Activated naive CD4-positive, alpha-beta T cell treated with Interleukin-2 at 50 U/mL for 16 hours (primary cell): ENCODE data around the gene HSP90AB1.

Source experiments
- DNase-seq: peaks from one replicate; pipeline ENCODE4 v3.0.0-alpha.2; 2020

HSP90AB1 gene

DNA sequence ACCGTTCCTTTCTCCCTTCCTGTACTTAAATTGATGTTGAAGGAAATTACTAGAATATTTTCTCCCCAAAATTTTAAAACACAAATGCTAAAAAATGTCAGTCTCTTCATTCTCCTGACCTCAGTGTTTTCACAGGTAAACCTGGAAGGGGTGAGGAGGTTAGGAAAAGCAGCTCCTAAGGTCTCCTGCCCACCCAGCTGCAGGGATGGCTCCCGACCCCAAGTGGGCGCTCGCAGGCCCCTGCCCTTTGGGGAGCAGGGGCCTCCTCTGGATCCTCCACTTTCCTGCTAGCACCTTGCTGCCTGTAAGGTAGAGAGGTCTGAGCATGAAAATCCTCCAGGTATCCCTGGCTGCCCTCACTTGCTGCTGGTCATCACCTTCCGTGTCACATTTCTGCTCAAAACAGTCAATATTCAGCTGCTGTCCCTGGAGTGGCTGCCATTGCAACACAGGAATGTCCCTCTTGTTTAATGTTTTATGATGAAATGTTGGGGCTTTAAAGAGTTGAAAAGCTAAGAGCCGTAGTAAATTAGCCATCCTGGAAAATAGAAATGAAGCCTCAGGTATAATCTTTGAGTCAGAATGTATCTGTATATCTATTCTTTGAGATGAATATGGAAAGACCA is 10.9 kb upstream of the HSP90AB1 start:
- no peak for DNase-seq

- DNase-seq: peak; percentile 68
Observed at GRCh38 chr6:44237021-44237812, 9.7 kb upstream of the HSP90AB1 start.

GRCh38 chr6:44237813-44238433 is 9.0 kb upstream of the HSP90AB1 start:
- DNase-seq: peak; percentile 82

- DNase-seq: no peak
Observed at GRCh38 chr6:44238687-44239350, 8.1 kb upstream of the HSP90AB1 start.

DNA sequence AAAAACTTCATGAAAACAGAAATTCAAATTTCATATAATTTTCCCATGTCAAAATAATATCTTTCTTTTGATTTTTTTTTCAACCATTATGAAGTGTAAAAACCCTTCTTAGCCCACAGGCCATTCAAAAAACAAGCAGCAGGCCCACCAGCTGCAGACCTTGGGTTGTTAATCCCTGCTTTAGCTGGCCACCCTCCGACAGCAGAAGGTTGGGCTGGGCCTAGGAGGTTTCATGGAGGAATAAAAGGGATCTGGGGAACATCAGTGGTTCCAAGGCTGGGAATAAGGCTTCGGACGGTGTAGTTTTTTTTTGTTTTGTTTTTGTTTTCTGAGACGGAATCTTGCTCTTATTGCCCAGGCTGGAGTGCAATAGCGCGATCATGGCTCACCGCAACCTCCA is 3.6 kb upstream of the HSP90AB1 start:
- DNase-seq: no peak

- DNase-seq: no peak
Observed at GRCh38 chr6:44245391-44245911, 1.4 kb upstream of the HSP90AB1 start.

GRCh38 chr6:44245912-44246662 is 814 bp upstream of the HSP90AB1 start:
- DNase-seq: peak; percentile 89

DNA sequence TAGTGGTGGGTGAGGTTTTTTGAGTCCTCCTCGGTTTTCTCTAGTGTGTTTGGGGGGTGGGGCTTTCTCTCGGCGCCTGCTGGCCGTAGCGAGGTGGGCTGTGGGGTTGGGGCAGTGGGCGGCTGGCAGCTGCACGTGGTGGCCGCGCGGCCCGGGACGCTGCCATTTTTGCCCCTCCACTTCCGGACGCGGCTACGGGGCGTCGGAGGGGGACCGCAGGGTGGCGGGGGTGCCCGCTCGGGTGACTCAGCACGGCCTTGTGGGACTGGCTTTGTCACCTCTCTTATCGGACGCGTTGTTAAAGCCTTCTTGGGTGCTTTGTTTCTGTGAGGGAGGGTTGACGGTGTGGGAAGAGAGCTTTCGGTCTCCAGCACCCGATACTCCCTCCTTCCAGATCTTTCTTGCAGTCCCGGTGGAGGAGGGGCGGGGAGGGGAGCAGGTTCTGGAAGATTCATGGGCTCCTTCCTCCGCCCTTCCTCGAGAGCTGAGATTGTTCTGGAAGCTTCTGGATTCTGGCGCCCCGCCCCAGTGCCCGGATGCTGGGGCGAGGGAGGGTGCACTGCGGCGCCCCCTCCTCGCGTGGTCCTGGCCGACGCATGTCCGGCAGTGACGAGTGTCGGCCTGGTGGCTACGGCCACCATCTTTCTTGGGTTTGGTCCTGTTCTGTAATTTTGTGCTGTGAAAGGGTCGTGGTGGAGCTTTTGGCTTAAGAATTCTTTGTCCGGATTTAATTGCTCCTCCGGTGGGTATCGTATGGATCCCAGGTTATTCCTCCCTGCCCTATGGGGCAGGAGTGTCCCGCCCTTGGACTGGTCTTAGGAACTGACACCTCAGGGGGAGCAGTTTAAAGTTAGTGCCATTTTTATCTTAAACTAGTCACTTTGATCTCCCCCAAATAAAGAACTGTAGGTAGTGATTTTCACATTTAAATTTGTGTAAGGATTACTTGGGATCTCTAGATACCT is 719 bp downstream of the HSP90AB1 start:
- peak; percentile 92 for DNase-seq

- no peak for DNase-seq
Observed at GRCh38 chr6:44248579-44248978, 1.7 kb downstream of the HSP90AB1 start.

GRCh38 chr6:44249082-44249748 is 2.3 kb downstream of the HSP90AB1 start:
- DNase-seq: no peak

GRCh38 chr6:44250067-44250717 is 3.3 kb downstream of the HSP90AB1 start:
- DNase-seq: no peak

- DNase-seq: no peak
Observed at GRCh38 chr6:44250718-44251123, 3.8 kb downstream of the HSP90AB1 start.

DNA sequence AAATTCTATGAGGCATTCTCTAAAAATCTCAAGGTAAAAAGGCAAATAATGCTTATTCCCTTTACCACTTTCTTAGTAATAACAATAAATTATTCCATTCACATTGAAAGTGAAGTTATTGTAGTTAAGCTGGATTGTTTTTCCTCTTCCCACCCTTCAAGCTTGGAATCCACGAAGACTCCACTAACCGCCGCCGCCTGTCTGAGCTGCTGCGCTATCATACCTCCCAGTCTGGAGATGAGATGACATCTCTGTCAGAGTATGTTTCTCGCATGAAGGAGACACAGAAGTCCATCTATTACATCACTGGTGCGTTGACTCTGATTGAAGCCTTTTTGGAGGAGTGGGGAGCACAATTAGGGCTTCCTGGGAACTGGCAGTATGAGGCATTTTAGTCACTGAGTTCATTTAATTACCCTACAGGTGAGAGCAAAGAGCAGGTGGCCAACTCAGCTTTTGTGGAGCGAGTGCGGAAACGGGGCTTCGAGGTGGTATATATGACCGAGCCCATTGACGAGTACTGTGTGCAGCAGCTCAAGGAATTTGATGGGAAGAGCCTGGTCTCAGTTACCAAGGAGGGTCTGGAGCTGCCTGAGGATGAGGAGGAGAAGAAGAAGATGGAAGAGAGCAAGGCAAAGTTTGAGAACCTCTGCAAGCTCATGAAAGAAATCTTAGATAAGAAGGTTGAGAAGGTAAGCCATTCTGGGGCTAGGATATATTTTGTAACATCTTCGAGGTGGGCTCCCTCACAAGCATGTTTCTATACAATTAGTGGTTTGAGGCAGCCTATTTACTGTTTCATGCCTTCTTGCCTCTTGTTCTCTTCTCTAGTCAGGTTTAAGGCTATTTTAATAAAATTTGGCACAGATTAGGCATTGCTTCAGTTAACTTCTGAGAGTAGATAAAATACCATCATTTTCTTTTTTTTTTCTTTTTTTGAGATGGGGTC is 4.9 kb downstream of the HSP90AB1 start:
- DNase-seq: no peak

GRCh38 chr6:44253307-44254101 is 6.6 kb downstream of the HSP90AB1 start:
- DNase-seq: peak; percentile 63

GRCh38 chr6:44254191-44255104 is 7.5 kb downstream of the HSP90AB1 start:
- peak; percentile 43 for DNase-seq

GRCh38 chr6:44255105-44255808 is 8.4 kb downstream of the HSP90AB1 start:
- DNase-seq: peak; percentile 47
